H9 (cell line): ENCODE results near the gene ZNF8. TPM values are rescaled to one million over a fixed set of nuclear protein-coding genes. Genes with fewer than 3 reads are reported as not detected.
A peak's percentile ranks its signal among the peaks of the same experiment; 100 is the strongest.

Experiments
- DNase-seq: peaks from one replicate; pipeline ENCODE4 v3.0.0-alpha.2; 2017
- H2AFZ ChIP-seq: one replicate; pipeline ENCODE4 v1.6.1; 2013; ENCODE audit warnings: mild to moderate bottlenecking, low read length, control low read depth, moderate library complexity
- H2AK5ac ChIP-seq: 2 replicates; pipeline ENCODE4 v1.6.1; 2013; ENCODE audit warnings: low read length, control low read depth, mixed read lengths; ENCODE audit not compliant: insufficient read length
- H2BK120ac ChIP-seq: one replicate; pipeline ENCODE4 v1.6.1; 2013; ENCODE audit warnings: low read depth, mild to moderate bottlenecking, low read length, control low read depth, inconsistent platforms; ENCODE audit not compliant: poor library complexity, severe bottlenecking
- H2BK12ac ChIP-seq: 2 replicates; pipeline ENCODE4 v1.6.1; 2013; ENCODE audit warnings: low read length, control low read depth, mixed read lengths, low read depth; ENCODE audit not compliant: insufficient read length
- H2BK15ac ChIP-seq: 2 replicates; pipeline ENCODE4 v1.6.1; 2013; ENCODE audit warnings: low read depth, low read length, control low read depth
- H2BK20ac ChIP-seq: one replicate; pipeline ENCODE4 v1.6.1; 2013; ENCODE audit warnings: low read depth, mild to moderate bottlenecking, low read length, control low read depth, inconsistent platforms; ENCODE audit not compliant: poor library complexity, severe bottlenecking
- H2BK5ac ChIP-seq: 2 replicates; pipeline ENCODE4 v1.6.1; 2013; ENCODE audit warnings: low read length, control low read depth, mixed read lengths; ENCODE audit not compliant: insufficient read length
- H3K14ac ChIP-seq: 2 replicates; pipeline ENCODE4 v1.6.1; 2013; ENCODE audit warnings: low read length, control low read depth; ENCODE audit not compliant: insufficient read depth
- H3K18ac ChIP-seq: 2 replicates; pipeline ENCODE4 v1.6.1; 2013; ENCODE audit warnings: low read depth, mild to moderate bottlenecking, mixed read lengths, low read length, control low read depth; ENCODE audit not compliant: insufficient read length
- H3K23ac ChIP-seq: 2 replicates; pipeline ENCODE4 v1.6.1; 2013; ENCODE audit warnings: low read length, control low read depth, mixed read lengths, low read depth; ENCODE audit not compliant: insufficient read length
- H3K23me2 ChIP-seq: 2 replicates; pipeline ENCODE4 v1.6.1; 2013; ENCODE audit warnings: low read depth, mild to moderate bottlenecking, mixed read lengths, low read length, control low read depth; ENCODE audit not compliant: insufficient read length, poor library complexity, severe bottlenecking
- H3K27ac ChIP-seq: 2 replicates; pipeline ENCODE4 v1.5.1; 2013; ENCODE audit warnings: low read length, control low read depth, mixed read lengths, low read depth; ENCODE audit not compliant: insufficient read length
- H3K27me3 ChIP-seq: 2 replicates; pipeline ENCODE4 v1.6.1; 2013; ENCODE audit warnings: low read length, control low read depth, inconsistent platforms; ENCODE audit not compliant: insufficient read depth
- H3K4ac ChIP-seq: 2 replicates; pipeline ENCODE4 v1.6.1; 2013; ENCODE audit warnings: low read depth, mild to moderate bottlenecking, control low read depth, inconsistent platforms, low read length, moderate library complexity
- H3K4me1 ChIP-seq: 2 replicates; pipeline ENCODE4 v1.6.1; 2013; ENCODE audit warnings: low read length, control low read depth, inconsistent platforms; ENCODE audit not compliant: insufficient read depth
- H3K4me2 ChIP-seq: 2 replicates; pipeline ENCODE4 v1.6.1; 2013; ENCODE audit warnings: low read length, control low read depth, mixed read lengths; ENCODE audit not compliant: insufficient read length, insufficient read depth
- H3K56ac ChIP-seq: 2 replicates; pipeline ENCODE4 v1.6.1; 2013; ENCODE audit warnings: low read depth, mild to moderate bottlenecking, mixed read lengths, low read length, control low read depth; ENCODE audit not compliant: insufficient read length
- H3K79me1 ChIP-seq: 2 replicates; pipeline ENCODE4 v1.6.1; 2013; ENCODE audit warnings: low read depth, mild to moderate bottlenecking, moderate library complexity, low read length, control low read depth, inconsistent platforms; ENCODE audit not compliant: insufficient read depth, poor library complexity, severe bottlenecking
- H3K79me2 ChIP-seq: 2 replicates; pipeline ENCODE4 v1.6.1; 2013; ENCODE audit warnings: low read length, control low read depth, inconsistent platforms; ENCODE audit not compliant: insufficient read depth
- H3K9ac ChIP-seq: 2 replicates; pipeline ENCODE4 v1.6.1; 2013; ENCODE audit warnings: low read length, control low read depth, mixed read lengths; ENCODE audit not compliant: insufficient read length; ENCODE audit errors: extremely low read depth
- H3K9me3 ChIP-seq: one replicate; pipeline ENCODE4 v1.6.1; 2013; ENCODE audit warnings: low read depth, low read length, inconsistent platforms; ENCODE audit not compliant: control insufficient read depth
- H3T11ph ChIP-seq: one replicate; pipeline ENCODE4 v1.6.1; 2013; ENCODE audit warnings: mild to moderate bottlenecking, low read length, control low read depth, inconsistent platforms
- H4K20me1 ChIP-seq: one replicate; pipeline ENCODE4 v1.6.1; 2013; ENCODE audit not compliant: control insufficient read depth, insufficient read length, insufficient read depth
- H4K5ac ChIP-seq: 2 replicates; pipeline ENCODE4 v1.6.1; 2013; ENCODE audit warnings: low read depth, mild to moderate bottlenecking, mixed read lengths, low read length, control low read depth; ENCODE audit not compliant: insufficient read length
- H4K8ac ChIP-seq: replicated peaks from 2 replicates; pipeline ENCODE4 v1.6.1; 2013; ENCODE audit warnings: low read length, control low read depth, mixed read lengths, low read depth; ENCODE audit not compliant: insufficient read length
- H4K91ac ChIP-seq: 2 replicates; pipeline ENCODE4 v1.6.1; 2013; ENCODE audit warnings: low read depth, mild to moderate bottlenecking, moderate library complexity, mixed read lengths, low read length, control low read depth; ENCODE audit not compliant: insufficient read length
- H3K27ac Mint-ChIP-seq, 3 experiments: 2 replicates in 2 of 3; 3 replicates in 1 of 3; pipeline ENCODE4 v1.8.0; 2020 to 2021; ENCODE audit warnings: mixed read lengths in 3 of 3, mild to moderate bottlenecking in 1 of 3, moderate library complexity in 1 of 3
- H3K27me3 Mint-ChIP-seq: 2 replicates; pipeline ENCODE4 v1.8.0; 2021; ENCODE audit warnings: low read depth, mild to moderate bottlenecking, moderate library complexity, mixed read lengths
- H3K36me3 Mint-ChIP-seq, 3 experiments: 2 replicates in 2 of 3; 3 replicates in 1 of 3; pipeline ENCODE4 v1.8.0; 2020 to 2021; ENCODE audit warnings: low read depth in 3 of 3, mixed read lengths in 3 of 3; ENCODE audit not compliant: insufficient read depth in 1 of 3
- H3K4me1 Mint-ChIP-seq, 2 experiments: 2 replicates each; pipeline ENCODE4 v1.8.0; 2020; ENCODE audit warnings: mixed read lengths in 2 of 2
- H3K4me3 Mint-ChIP-seq, 2 experiments: 2 replicates in 1 of 2; 3 replicates in 1 of 2; pipeline ENCODE4 v1.8.0; 2020 to 2021; ENCODE audit warnings: mild to moderate bottlenecking in 2 of 2, mixed read lengths in 2 of 2, moderate library complexity in 1 of 2
- H3K9me3 Mint-ChIP-seq, 2 experiments: 2 replicates in 1 of 2; 3 replicates in 1 of 2; pipeline ENCODE4 v1.8.0; 2020; ENCODE audit warnings: mild to moderate bottlenecking in 2 of 2, mixed read lengths in 2 of 2, moderate library complexity in 1 of 2
- WGBS: extraction: QIAGEN DNeasy Blood & Tissue Kit; methylation state at CpG from one replicate; pipeline ENCODE4 v1.1.7; 2013; ENCODE audit warnings: missing lambda C conversion rate, low lambda C conversion rate, mixed read lengths; ENCODE audit not compliant: insufficient read length; ENCODE audit errors: extremely low coverage; 5-methylcytosine and 5-hydroxymethylcytosine counted together
- total RNA-seq: library from RNA; stranded (reverse); gene quantifications from 2 replicates; pipeline ENCODE4 v1.2.1, GENCODE V29; 2021
- TF ChIP-seq, protein P1 (sequence below): fragments of 200-600 bp; sonication (generic); conservative IDR thresholded peaks from 3 replicates; pipeline ENCODE4 v1.8.0; 2021; ENCODE audit warnings: antibody characterized with exemption, mild to moderate bottlenecking

The ZNF8 gene
- total RNA-seq, 1 experiment from 2014 or later: 17.3 TPM

GRCh38 chr19:58279042-58279924 is 528 bp downstream of the ZNF8 start:
- H4K8ac ChIP-seq: no peak overlapping the region
- H2BK5ac ChIP-seq: no peak overlapping the region
- no peak overlapping the region for H3K56ac ChIP-seq
- H3K18ac ChIP-seq: peak overlapping the region; percentile 89
- peaks cover 12% of the 10 kb centered on the region for H3K79me1 ChIP-seq
- H3K23ac ChIP-seq: no peak overlapping the region
- Mint-ChIP-seq H3K4me1 (peaks cover 22 to 26% of the 10 kb centered on the region in 2 experiments), H3K27me3 (no peaks in the 10 kb centered on the region), H3K4me3 (peak overlapping the region; percentile 93 to 98), H3K36me3 (peaks cover 31 to 39% (median 35%) of the 10 kb centered on the region in 3 experiments), H3K27ac (peak overlapping the region; percentile 91 to 98 (median 97); a peak in 6 of 7 replicates), H3K9me3 (peaks cover 0 to 3% of the 10 kb centered on the region in 2 experiments; a peak in 1 of 5 replicates)
- H3K9ac ChIP-seq: peak overlapping the region; percentile 91
- peak; percentile 75 for DNase-seq
- H2BK12ac ChIP-seq: no peak overlapping the region
- peaks cover 33% of the 10 kb centered on the region for H3K79me2 ChIP-seq
- H2BK120ac ChIP-seq: peak overlapping the region; percentile 15
- no peak overlapping the region for H2BK15ac ChIP-seq
- peaks cover 9% of the 10 kb centered on the region; the same call in 1 of the 2 replicates for H3K4me1 ChIP-seq
- H3T11ph ChIP-seq: no peak overlapping the region
- peaks cover 2% of the 10 kb centered on the region for H4K20me1 ChIP-seq
- H3K4me2 ChIP-seq: peak overlapping the region; percentile 93
- no peak overlapping the region for H3K27ac ChIP-seq
- H2AFZ ChIP-seq: no peak overlapping the region
- H3K4ac ChIP-seq: no peak overlapping the region; the same call in 1 of the 2 replicates
- H2AK5ac ChIP-seq: no peak overlapping the region
- no peaks in the 10 kb centered on the region for H3K9me3 ChIP-seq
- peak overlapping the region; percentile 11 for H4K5ac ChIP-seq
- H3K23me2 ChIP-seq: peaks cover 5% of the 10 kb centered on the region
- H3K27me3 ChIP-seq: no peaks in the 10 kb centered on the region
- H2BK20ac ChIP-seq: no peak overlapping the region
- peak overlapping the region; percentile 24 for H4K91ac ChIP-seq
- WGBS: no CpG with 5 or more reads among the region's 60 CpGs
- H3K14ac ChIP-seq: peak overlapping the region; percentile 92
- TF ChIP-seq, protein P1, sequence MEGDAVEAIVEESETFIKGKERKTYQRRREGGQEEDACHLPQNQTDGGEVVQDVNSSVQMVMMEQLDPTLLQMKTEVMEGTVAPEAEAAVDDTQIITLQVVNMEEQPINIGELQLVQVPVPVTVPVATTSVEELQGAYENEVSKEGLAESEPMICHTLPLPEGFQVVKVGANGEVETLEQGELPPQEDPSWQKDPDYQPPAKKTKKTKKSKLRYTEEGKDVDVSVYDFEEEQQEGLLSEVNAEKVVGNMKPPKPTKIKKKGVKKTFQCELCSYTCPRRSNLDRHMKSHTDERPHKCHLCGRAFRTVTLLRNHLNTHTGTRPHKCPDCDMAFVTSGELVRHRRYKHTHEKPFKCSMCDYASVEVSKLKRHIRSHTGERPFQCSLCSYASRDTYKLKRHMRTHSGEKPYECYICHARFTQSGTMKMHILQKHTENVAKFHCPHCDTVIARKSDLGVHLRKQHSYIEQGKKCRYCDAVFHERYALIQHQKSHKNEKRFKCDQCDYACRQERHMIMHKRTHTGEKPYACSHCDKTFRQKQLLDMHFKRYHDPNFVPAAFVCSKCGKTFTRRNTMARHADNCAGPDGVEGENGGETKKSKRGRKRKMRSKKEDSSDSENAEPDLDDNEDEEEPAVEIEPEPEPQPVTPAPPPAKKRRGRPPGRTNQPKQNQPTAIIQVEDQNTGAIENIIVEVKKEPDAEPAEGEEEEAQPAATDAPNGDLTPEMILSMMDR: no peak
